IMR-90 (cell line): ENCODE data around the gene SERPINC1.

Experiments
- CTCF ChIP-seq: conservative IDR thresholded peaks from 2 replicates; pipeline ENCODE4 v1.5.1; 2012; ENCODE audit warnings: mild to moderate bottlenecking, low read depth, low read length, improper control_type of control experiment
- POLR2A ChIP-seq: IDR thresholded peaks from 2 replicates; pipeline ENCODE4 v1.6.1; 2012; ENCODE audit warnings: mild to moderate bottlenecking, low read depth, low read length
- RFX5 ChIP-seq: IDR thresholded peaks from 2 replicates; pipeline ENCODE4 v1.8.0; 2012; ENCODE audit warnings: low read depth, mild to moderate bottlenecking, low read length, moderate library complexity
- SMC3 ChIP-seq: fragments of 150-350 bp; IDR thresholded peaks from 2 replicates; pipeline ENCODE4 v1.6.1; 2016; ENCODE audit warnings: low read depth, mild to moderate bottlenecking, antibody characterized with exemption, low read length, moderate library complexity

DNA sequence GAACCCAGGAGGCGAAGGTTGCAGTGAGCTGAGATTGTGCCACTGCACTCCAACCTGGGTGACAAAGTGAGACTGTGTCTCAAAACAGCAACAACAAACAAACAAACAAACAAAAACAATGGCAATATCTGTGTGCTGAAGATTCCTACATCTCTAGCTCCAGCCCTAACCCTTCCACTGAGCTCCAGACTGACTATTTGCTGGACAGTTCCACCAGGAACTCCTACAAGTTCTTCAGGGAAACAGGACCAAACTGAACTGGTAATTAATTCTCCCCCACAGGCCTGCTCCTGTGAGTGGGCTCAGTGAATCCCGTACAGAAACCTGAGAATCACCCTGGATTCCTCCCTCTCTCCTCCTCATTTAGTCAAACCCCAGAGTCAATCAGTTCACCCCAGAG lies 1.5 kb downstream of the SERPINC1 start:
- TF ChIP-seq POLR2A, result no peak
- no peak for TF ChIP-seq CTCF
- no peak for TF ChIP-seq SMC3
- TF ChIP-seq RFX5, result no peak
